ENCODE measurements around the gene ARFGAP2. TPM values are rescaled to one million over a fixed set of nuclear protein-coding genes. Genes with fewer than 3 reads are reported as not detected.

ARFGAP2 gene
- total RNA-seq, 1 experiment from 2014 or later, result 73.5 TPM

- H3K9me3 ChIP-seq (ENCODE audit: control insufficient read depth in 1 of 2, insufficient read depth in 1 of 2, low read depth in 1 of 2, low read length in 2 of 2), result no peaks in the 10 kb centered on the region
- H3K4me1 ChIP-seq (ENCODE audit: control insufficient read depth in 1 of 2, insufficient read depth in 2 of 2, low read length in 2 of 2), result no peaks in the 10 kb centered on the region
- ChIA-PET CTCF (no interaction called here), RAD21 (ENCODE audit: low non-redundant PET in 1 of 2, low total read pairs in 2 of 2, uncharacterized antibody in 2 of 2, unreplicated experiment in 2 of 2) (no interaction called here), POLR2A (no interaction called here)
- no TSS peak for BruUV-seq (replicated peaks)
- ATAC-seq (no peak), DNase-seq (ENCODE audit: low read depth, low spot score) (no peak)
- no peak for TF ChIP-seq EZH2phosphoT487 (IDR thresholded peaks at IDR 0.05; ENCODE audit: borderline replicate concordance)
- no peak for TF ChIP-seq SRF (IDR thresholded peaks at IDR 0.05; ENCODE audit: low read depth)
- TF ChIP-seq SP1 (IDR thresholded peaks at IDR 0.05; ENCODE audit: low read depth), result no peak
- no peak for TF ChIP-seq TCF7L2 (IDR thresholded peaks at IDR 0.05; ENCODE audit: borderline replicate concordance, extremely low read depth, insufficient read depth, insufficient read length)
- TF ChIP-seq EGR1 (IDR thresholded peaks at IDR 0.05; ENCODE audit: low read depth), result no peak
- TF ChIP-seq POLR2AphosphoS5 (IDR thresholded peaks at IDR 0.05; ENCODE audit: low read depth, low read length), result no peak
- no peak for TF ChIP-seq ZFX (IDR thresholded peaks at IDR 0.05)
- no peak for TF ChIP-seq CEBPB (IDR thresholded peaks at IDR 0.05; ENCODE audit: low read depth)
- H2AFZ ChIP-seq (ENCODE audit: low read depth, low read length, poor library complexity, severe bottlenecking), result no peak overlapping the region
- H4K20me1 ChIP-seq (ENCODE audit: insufficient read depth), result no peaks in the 10 kb centered on the region
- no peaks in the 10 kb centered on the region for H3K27me3 ChIP-seq (ENCODE audit: insufficient read depth, low read length)
- H3K9ac ChIP-seq (ENCODE audit: low read length), result no peak overlapping the region
- no peak overlapping the region for H3K27ac ChIP-seq (ENCODE audit: low read depth, low read length)
- H3K4me3 ChIP-seq (replicated peaks in 1 of 2; ENCODE audit: low read depth in 1 of 2, low read length in 2 of 2), result no peak overlapping the region
- H3K79me2 ChIP-seq (ENCODE audit: insufficient read depth, low read length), result no peaks in the 10 kb centered on the region
- H3K9me2 ChIP-seq (ENCODE audit: insufficient read depth), result no peaks in the 10 kb centered on the region
- intact Hi-C loops (cut with micrococcal nuclease), result no loop called here
- no peak overlapping the region for H3K4me2 ChIP-seq (ENCODE audit: low read length)
- no peaks in the 10 kb centered on the region for H3K36me3 ChIP-seq (ENCODE audit: control insufficient read depth in 1 of 2, insufficient read depth in 2 of 2, low read length in 2 of 2)
Observed at GRCh38 chr11:47155879-47156278, 20.8 kb downstream of the ARFGAP2 start.

- Histone ChIP-seq H3K4me1 (ENCODE audit: control insufficient read depth in 1 of 2, insufficient read depth in 2 of 2, low read length in 2 of 2) (no peaks in the 10 kb centered on the region), H3K9ac (ENCODE audit: low read length) (no peak overlapping the region), H3K79me2 (ENCODE audit: insufficient read depth, low read length) (no peaks in the 10 kb centered on the region), H3K4me3 (replicated peaks in 1 of 2; ENCODE audit: low read depth in 1 of 2, low read length in 2 of 2) (no peak overlapping the region), H2AFZ (ENCODE audit: low read depth, low read length, poor library complexity, severe bottlenecking) (no peak overlapping the region), H4K20me1 (ENCODE audit: insufficient read depth) (no peaks in the 10 kb centered on the region), H3K9me3 (ENCODE audit: control insufficient read depth in 1 of 2, insufficient read depth in 1 of 2, low read depth in 1 of 2, low read length in 2 of 2) (no peaks in the 10 kb centered on the region), H3K9me2 (ENCODE audit: insufficient read depth) (no peaks in the 10 kb centered on the region), H3K36me3 (ENCODE audit: control insufficient read depth in 1 of 2, insufficient read depth in 2 of 2, low read length in 2 of 2) (no peaks in the 10 kb centered on the region; a peak in 1 of 4 replicates), H3K27me3 (ENCODE audit: insufficient read depth, low read length) (no peaks in the 10 kb centered on the region), H3K27ac (ENCODE audit: low read depth, low read length) (no peak overlapping the region), H3K4me2 (ENCODE audit: low read length) (no peak overlapping the region)
- POLR2A ChIA-PET, result no interaction called here
- ATAC-seq, result no peak
- BruUV-seq (replicated peaks), result no TSS peak
- RAD21 ChIA-PET (ENCODE audit: low non-redundant PET in 1 of 2, low total read pairs in 2 of 2, uncharacterized antibody in 2 of 2, unreplicated experiment in 2 of 2), result interaction anchor here in 1 of 2 experiments (1.8 kb wide), 1 partner anchor 200 kb away, joined by 3 read pairs; no protein-coding TSS in a partner anchor
- intact Hi-C loops (cut with micrococcal nuclease), result no loop called here
- CTCF ChIA-PET, result interaction anchor here (1.0 to 2.4 kb wide), 3 partner anchors 105 to 263 kb away, joined by 3 to 16 read pairs (median 4); no protein-coding TSS in a partner anchor
- DNase-seq (ENCODE audit: low read depth, low spot score), result no peak
- TF ChIP-seq YY1 (IDR thresholded peaks at IDR 0.05; ENCODE audit: extremely low read depth, insufficient replicate concordance, low read depth, low read length) (no peak), SRF (IDR thresholded peaks at IDR 0.05; ENCODE audit: low read depth) (no peak), CTCF (IDR thresholded peaks at IDR 0.05 in 2 of 3, conservative IDR thresholded peaks at IDR 0.05 in 1 of 3; ENCODE audit: borderline replicate concordance in 1 of 3, insufficient read depth in 1 of 3, low read depth in 2 of 3, low read length in 2 of 3) (no peak), TCF7L2 (IDR thresholded peaks at IDR 0.05; ENCODE audit: borderline replicate concordance, extremely low read depth, insufficient read depth, insufficient read length) (no peak), POLR2A (IDR thresholded peaks at IDR 0.05; ENCODE audit: borderline replicate concordance, extremely low read depth, insufficient read depth, insufficient read length) (no peak), EGR1 (IDR thresholded peaks at IDR 0.05; ENCODE audit: low read depth) (no peak), JUND (IDR thresholded peaks at IDR 0.05) (no peak), FOSL1 (IDR thresholded peaks at IDR 0.05; ENCODE audit: low read depth) (no peak), ZFX (IDR thresholded peaks at IDR 0.05) (no peak), CEBPB (IDR thresholded peaks at IDR 0.05; ENCODE audit: low read depth) (no peak), ZBTB33 (IDR thresholded peaks at IDR 0.05; ENCODE audit: extremely low read depth, insufficient replicate concordance, low read length) (no peak), EZH2phosphoT487 (IDR thresholded peaks at IDR 0.05; ENCODE audit: borderline replicate concordance) (no peak)
Observed at GRCh38 chr11:47154616-47155570, 21.8 kb downstream of the ARFGAP2 start.
